Endothelial cell of umbilical vein (primary cell): Measurements from ENCODE around the gene NRGN. TPM values are rescaled to one million over a fixed set of nuclear protein-coding genes. Genes with fewer than 3 reads are reported as not detected.

Source experiments
- BruUV-seq: library from RNA; stranded (reverse); fragments of 400-500 nt; replicated peaks from 2 replicates; lab custom pipeline; 2021; lab: Mats Ljungman, UMichigan
- CTCF ChIA-PET: fragments of 300-600, 350-600 bp; sonication (Branson Sonifier 250); formaldehyde crosslinking; loops from one replicate; lab custom pipeline; 2021; ENCODE audit warnings: antibody characterized with exemption, inconsistent platforms; lab: Charles Lee
- POLR2A ChIA-PET: fragments of 300-600, 350-600 bp; sonication (Branson Sonifier 250); formaldehyde crosslinking; loops from one replicate; lab custom pipeline; 2021; ENCODE audit warnings: antibody characterized with exemption, inconsistent platforms; lab: Charles Lee
- DNase-seq: peaks from one replicate; pipeline ENCODE4 v3.0.0-alpha.2; 2011; ENCODE audit warnings: low read depth, low spot score
- FAIRE-seq: peaks from 2 replicates; lab custom pipeline; 2011; peaks lifted over from hg19 to GRCh38; lab: Jason Lieb, UNC
- H2AFZ ChIP-seq: 2 replicates; pipeline ENCODE4 v1.6.0; 2012; ENCODE audit warnings: low read depth, low read length, control low read depth, inconsistent platforms
- H3K27ac ChIP-seq: 2 replicates; pipeline ENCODE4 v1.5.1; 2011; ENCODE audit warnings: low read depth, mild to moderate bottlenecking, control low read depth, low read length, moderate library complexity; ENCODE audit not compliant: insufficient read depth
- H3K27me3 ChIP-seq, 2 experiments: 2 replicates each; pipeline versions ENCODE4 v1.6.0 to v1.6.1; 2011; ENCODE audit warnings: low read length in 2 of 2, mixed read lengths in 1 of 2; ENCODE audit not compliant: control insufficient read depth in 2 of 2, insufficient read depth in 2 of 2
- H3K36me3 ChIP-seq, 2 experiments: 2 replicates in 1 of 2; 3 replicates in 1 of 2; pipeline ENCODE4 v1.5.1; 2011; ENCODE audit warnings: low read length in 2 of 2, mild to moderate bottlenecking in 1 of 2, moderate library complexity in 1 of 2; ENCODE audit not compliant: control insufficient read depth in 2 of 2, insufficient read depth in 2 of 2; ENCODE audit errors: extremely low read depth in 1 of 2
- H3K4me1 ChIP-seq: 3 replicates; pipeline ENCODE4 v1.5.1; 2011; ENCODE audit warnings: mild to moderate bottlenecking, low read length; ENCODE audit not compliant: control insufficient read depth, insufficient read depth; ENCODE audit errors: extremely low read depth
- H3K4me2 ChIP-seq: 2 replicates; pipeline ENCODE4 v1.6.1; 2011; ENCODE audit warnings: low read length, control low read depth, mixed read lengths; ENCODE audit not compliant: insufficient read depth
- H3K4me3 ChIP-seq, 3 experiments: fragments of 200-600 bp in 1 of 3; sonication (generic), shearing (Covaris generic) in 1 of 3; replicated peaks in 1 of 3; 2 replicates each; pipeline ENCODE4 v1.5.1; 2011 to 2016; ENCODE audit warnings: control low read depth in 3 of 3, low read length in 3 of 3, mild to moderate bottlenecking in 2 of 3, inconsistent platforms in 1 of 3, low read depth in 1 of 3, moderate library complexity in 1 of 3; ENCODE audit not compliant: insufficient read depth in 1 of 3
- H3K79me2 ChIP-seq: 2 replicates; pipeline ENCODE4 v1.6.0; 2012; ENCODE audit warnings: low read length, inconsistent platforms; ENCODE audit not compliant: control insufficient read depth, insufficient read depth
- H3K9ac ChIP-seq: replicated peaks from 2 replicates; pipeline ENCODE3; 2011; ENCODE audit warnings: low read length, control low read depth; ENCODE audit not compliant: insufficient read depth; ENCODE audit errors: extremely low read depth
- H3K9me1 ChIP-seq: replicated peaks from 3 replicates; pipeline ENCODE4 v1.6.0; 2011; ENCODE audit warnings: mild to moderate bottlenecking, low read length; ENCODE audit not compliant: control insufficient read depth, insufficient read depth; ENCODE audit errors: extremely low read depth
- H3K9me3 ChIP-seq: replicated peaks from 2 replicates; pipeline ENCODE4 v1.5.1; 2012; ENCODE audit warnings: low read length, inconsistent platforms; ENCODE audit not compliant: control insufficient read depth, insufficient read depth
- H4K20me1 ChIP-seq: replicated peaks from 2 replicates; pipeline ENCODE3; 2011; ENCODE audit warnings: mild to moderate bottlenecking, low read length; ENCODE audit not compliant: control insufficient read depth, insufficient read depth; ENCODE audit errors: extremely low read depth
- FOS ChIP-seq: IDR thresholded peaks from 2 replicates; pipeline ENCODE4 v1.6.1; 2011; ENCODE audit warnings: mild to moderate bottlenecking, low read length, moderate library complexity, borderline replicate concordance; ENCODE audit not compliant: insufficient read depth
- GATA2 ChIP-seq: IDR thresholded peaks from 2 replicates; pipeline ENCODE4 v1.7.0; 2011; ENCODE audit warnings: low read depth, mild to moderate bottlenecking, moderate library complexity, mixed read lengths, low read length; ENCODE audit not compliant: insufficient read length, insufficient read depth
- JUN ChIP-seq: IDR thresholded peaks from 2 replicates; pipeline ENCODE4 v1.6.1; 2011; ENCODE audit warnings: borderline replicate concordance, low read depth; ENCODE audit not compliant: insufficient read length, insufficient read depth
- MAX ChIP-seq: IDR thresholded peaks from 2 replicates; pipeline ENCODE4 v1.6.1; 2011; ENCODE audit not compliant: insufficient read depth, insufficient read length
- MYC ChIP-seq: IDR thresholded peaks from one replicate; pipeline ENCODE4 v1.6.1; 2011; ENCODE audit warnings: mild to moderate bottlenecking, low read depth, low read length
- POLR2A ChIP-seq: IDR thresholded peaks from 2 replicates; pipeline ENCODE4 v1.6.1; 2012; ENCODE audit warnings: low read depth, mild to moderate bottlenecking, control low read depth, low read length
- POLR2AphosphoS5 ChIP-seq: IDR thresholded peaks from 2 replicates; pipeline ENCODE4 v1.6.1; 2012; ENCODE audit warnings: low read depth, mild to moderate bottlenecking, control low read depth, low read length, moderate library complexity; ENCODE audit not compliant: insufficient read depth
- dilution Hi-C: fragments of 300-500 bp; cut with MboI; formaldehyde crosslinking; loops from one replicate; pipeline ENCODE4 v1.15.0; 2019; ENCODE audit warnings: low sequenced_read_pairs; ENCODE audit not compliant: extremely low pct_ligation_motif_present
- intact Hi-C: fragments of 100-400 bp; cut with micrococcal nuclease; formaldehyde crosslinking; loops from one replicate; pipeline ENCODE4 v1.10.0; 2022
- polyA plus RNA-seq, 4 experiments: library from polyadenylated mRNA; depleted of rRNA in 3 of 4; stranded (reverse) in 3 of 4; unstranded in 1 of 4; fragments of >200 nt; gene quantifications; 2 replicates each; pipeline versions ENCODE4 v1.2.1 to v1.2.3, GENCODE V29; 2011 to 2012; ENCODE audit warnings: missing spikeins in 1 of 4
- total RNA-seq: library from RNA; stranded (reverse); gene quantifications from 2 replicates; pipeline ENCODE4 v1.2.3, GENCODE V29; 2021
- TF ChIP-seq, protein P1 (sequence below), 2 donors: IDR thresholded peaks; 1 replicate in 1 of 2; 2 replicates in 1 of 2; pipeline ENCODE4 v1.5.1; 2011; ENCODE audit warnings: low read length in 2 of 2, mild to moderate bottlenecking in 2 of 2, moderate library complexity in 2 of 2, control low read depth in 1 of 2, inconsistent platforms in 1 of 2, low read depth in 1 of 2; ENCODE audit not compliant: insufficient read depth in 1 of 2; ENCODE audit errors: extremely low read depth in 1 of 2

Gene NRGN
- total and polyA plus RNA-seq, 2 donors (not counting 3 experiments of a cell fraction or from before 2014, with no cell fraction given) = 29.1 to 33.5 TPM

DNA sequence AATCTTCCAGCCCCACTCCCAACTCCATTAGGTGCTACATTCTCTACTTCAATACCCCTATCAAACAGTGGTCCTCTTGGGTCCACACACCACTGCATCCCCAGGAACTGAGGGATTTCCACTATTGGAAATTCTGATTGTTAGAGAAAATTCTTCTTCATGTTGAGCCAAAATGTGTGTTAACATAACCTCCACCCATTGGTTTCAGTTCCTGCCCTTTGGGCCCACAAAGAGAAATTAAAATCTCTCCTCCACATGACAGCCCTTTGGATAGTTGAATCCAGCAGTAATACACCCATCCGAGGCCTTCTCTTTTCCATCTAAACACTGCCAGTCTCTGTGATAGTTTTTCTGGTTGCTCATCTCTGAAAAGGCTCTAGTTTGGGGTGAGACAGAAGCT, 10.2 kb downstream of the NRGN start:
- Histone ChIP-seq H3K36me3 (peaks cover 12 to 24% of the 10 kb centered on the region in 2 experiments), H4K20me1 (no peaks in the 10 kb centered on the region), H2AFZ (no peak overlapping the region), H3K27me3 (no peaks in the 10 kb centered on the region), H3K79me2 (peaks cover under 1% of the 10 kb centered on the region), H3K9ac (no peak overlapping the region), H3K4me3 (no peak overlapping the region), H3K27ac (no peak overlapping the region), H3K9me1 (no peaks in the 10 kb centered on the region), H3K9me3 (no peaks in the 10 kb centered on the region), H3K4me2 (no peak overlapping the region), H3K4me1 (peaks cover 59% of the 10 kb centered on the region)
- CTCF ChIA-PET = interaction anchor here (2.1 to 16.9 kb wide), 3 partner anchors 10 to 77 kb away, joined by 6 to 301 read pairs (median 267); partner anchors contain the start of genes ESAM, SIAE and SPA17
- FAIRE-seq = peak; percentile 46
- intact Hi-C loops (no loop called here), dilution Hi-C loops (no loop called here)
- BruUV-seq = no TSS peak
- POLR2A ChIA-PET = interaction anchor here (5.0 kb wide), 1 partner anchor 9 kb away, joined by 67 read pairs; no protein-coding TSS in a partner anchor
- no peak for DNase-seq
- no peak for TF ChIP-seq MYC
- TF ChIP-seq POLR2A = no peak
- TF ChIP-seq POLR2AphosphoS5 = no peak
- TF ChIP-seq, protein P1, sequence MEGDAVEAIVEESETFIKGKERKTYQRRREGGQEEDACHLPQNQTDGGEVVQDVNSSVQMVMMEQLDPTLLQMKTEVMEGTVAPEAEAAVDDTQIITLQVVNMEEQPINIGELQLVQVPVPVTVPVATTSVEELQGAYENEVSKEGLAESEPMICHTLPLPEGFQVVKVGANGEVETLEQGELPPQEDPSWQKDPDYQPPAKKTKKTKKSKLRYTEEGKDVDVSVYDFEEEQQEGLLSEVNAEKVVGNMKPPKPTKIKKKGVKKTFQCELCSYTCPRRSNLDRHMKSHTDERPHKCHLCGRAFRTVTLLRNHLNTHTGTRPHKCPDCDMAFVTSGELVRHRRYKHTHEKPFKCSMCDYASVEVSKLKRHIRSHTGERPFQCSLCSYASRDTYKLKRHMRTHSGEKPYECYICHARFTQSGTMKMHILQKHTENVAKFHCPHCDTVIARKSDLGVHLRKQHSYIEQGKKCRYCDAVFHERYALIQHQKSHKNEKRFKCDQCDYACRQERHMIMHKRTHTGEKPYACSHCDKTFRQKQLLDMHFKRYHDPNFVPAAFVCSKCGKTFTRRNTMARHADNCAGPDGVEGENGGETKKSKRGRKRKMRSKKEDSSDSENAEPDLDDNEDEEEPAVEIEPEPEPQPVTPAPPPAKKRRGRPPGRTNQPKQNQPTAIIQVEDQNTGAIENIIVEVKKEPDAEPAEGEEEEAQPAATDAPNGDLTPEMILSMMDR (IDR thresholded peaks at IDR 0.05; ENCODE audit: extremely low read depth in 1 of 2, insufficient read depth in 1 of 2, low read depth in 1 of 2, low read length in 2 of 2) = no peak

DNA sequence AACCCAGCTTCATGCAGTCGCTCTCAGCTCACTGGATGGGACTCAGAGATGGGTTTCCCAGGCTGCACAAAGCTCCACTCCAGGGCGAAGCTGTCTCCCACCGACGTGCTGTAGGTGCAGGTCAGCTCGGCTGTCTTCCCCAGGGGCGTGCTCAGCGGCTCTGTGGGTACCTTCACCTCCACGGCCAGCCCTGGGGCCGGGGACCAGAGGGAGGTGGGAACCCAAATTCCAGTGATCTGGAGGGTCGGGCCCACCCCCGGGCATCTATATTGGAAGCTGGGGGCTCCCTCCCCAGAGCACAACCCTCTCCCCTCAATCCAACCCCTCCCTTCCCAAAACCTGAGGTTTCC, 11.6 kb downstream of the NRGN start:
- Histone ChIP-seq H3K27me3 (no peaks in the 10 kb centered on the region), H4K20me1 (no peaks in the 10 kb centered on the region), H3K4me3 (no peak overlapping the region), H3K9ac (no peak overlapping the region), H3K79me2 (peaks cover 9% of the 10 kb centered on the region), H3K36me3 (peaks cover 19 to 32% of the 10 kb centered on the region in 2 experiments), H3K9me3 (no peaks in the 10 kb centered on the region), H3K27ac (no peak overlapping the region), H3K4me1 (peaks cover 71% of the 10 kb centered on the region), H2AFZ (no peak overlapping the region), H3K9me1 (no peaks in the 10 kb centered on the region), H3K4me2 (no peak overlapping the region)
- ChIA-PET CTCF (interaction anchor here (0.5 to 16.9 kb wide), 4 partner anchors 9 to 116 kb away, joined by 3 to 301 read pairs (median 136); partner anchors contain the start of genes ESAM, SIAE and SPA17), POLR2A (no interaction called here)
- FAIRE-seq (no peak), DNase-seq (no peak)
- intact Hi-C loops (no loop called here), dilution Hi-C loops (no loop called here)
- BruUV-seq = no TSS peak
- TF ChIP-seq GATA2 (no peak), FOS (no peak), JUN (no peak), POLR2A (no peak), MAX (no peak)
